ENCODE measurements around the gene SGTA. TPM values are rescaled to one million over a fixed set of nuclear protein-coding genes. Genes with fewer than 3 reads are reported as not detected.

The SGTA gene
- total RNA-seq, 1 donor from 2014 or later: 37.7 TPM

- peaks cover 9% of the 10 kb centered on the region for H3K36me3 Mint-ChIP-seq (ENCODE audit: low read depth)
- H3K9me3 Mint-ChIP-seq (ENCODE audit: low read depth): peaks cover 11% of the 10 kb centered on the region
- no peak overlapping the region for H3K27ac Mint-ChIP-seq (ENCODE audit: unreplicated experiment)
- H3K27me3 Mint-ChIP-seq (ENCODE audit: low read depth): no peaks in the 10 kb centered on the region
- TF ChIP-seq CTCF (IDR thresholded peaks at IDR 0.05): no peak
- peaks cover 25% of the 10 kb centered on the region for H3K4me1 Mint-ChIP-seq (ENCODE audit: low read depth)
- no peak for DNase-seq (ENCODE audit: low spot score)
- peak overlapping the region; percentile 60 for H3K4me3 Mint-ChIP-seq (ENCODE audit: unreplicated experiment)
Observed at GRCh38 chr19:2719232-2719735, 63.8 kb downstream of the SGTA start.

GRCh38 chr19:2717638-2718541, 65.2 kb downstream of the SGTA start:
- Mint-ChIP-seq H3K27ac (ENCODE audit: unreplicated experiment) (no peak overlapping the region), H3K9me3 (ENCODE audit: low read depth) (peaks cover 11% of the 10 kb centered on the region), H3K4me3 (ENCODE audit: unreplicated experiment) (no peak overlapping the region), H3K27me3 (ENCODE audit: low read depth) (no peaks in the 10 kb centered on the region), H3K4me1 (ENCODE audit: low read depth) (peaks cover 15% of the 10 kb centered on the region), H3K36me3 (ENCODE audit: low read depth) (peaks cover 9% of the 10 kb centered on the region)
- no peak for TF ChIP-seq CTCF (IDR thresholded peaks at IDR 0.05)
- no peak for DNase-seq (ENCODE audit: low spot score)

- Mint-ChIP-seq H3K4me3 (ENCODE audit: unreplicated experiment) (no peak overlapping the region), H3K27me3 (ENCODE audit: low read depth) (no peaks in the 10 kb centered on the region), H3K4me1 (ENCODE audit: low read depth) (peaks cover 10% of the 10 kb centered on the region), H3K36me3 (ENCODE audit: low read depth) (peaks cover 9% of the 10 kb centered on the region), H3K27ac (ENCODE audit: unreplicated experiment) (no peak overlapping the region), H3K9me3 (ENCODE audit: low read depth) (peaks cover 11% of the 10 kb centered on the region)
- no peak for TF ChIP-seq CTCF (IDR thresholded peaks at IDR 0.05)
- no peak for DNase-seq (ENCODE audit: low spot score)
Observed at GRCh38 chr19:2716722-2717637, 66.1 kb downstream of the SGTA start.

GRCh38 chr19:2716275-2716650, 66.8 kb downstream of the SGTA start:
- H3K36me3 Mint-ChIP-seq (ENCODE audit: low read depth): peaks cover 9% of the 10 kb centered on the region
- H3K4me3 Mint-ChIP-seq (ENCODE audit: unreplicated experiment): no peak overlapping the region

More at GRCh38 chr19:2716275-2716650, 66.8 kb downstream of the SGTA start:
- Mint-ChIP-seq H3K4me1 (ENCODE audit: low read depth) (peaks cover 6% of the 10 kb centered on the region), H3K9me3 (ENCODE audit: low read depth) (peaks cover 11% of the 10 kb centered on the region), H3K27me3 (ENCODE audit: low read depth) (no peaks in the 10 kb centered on the region), H3K27ac (ENCODE audit: unreplicated experiment) (no peak overlapping the region)
- no peak for DNase-seq (ENCODE audit: low spot score)
- no peak for TF ChIP-seq CTCF (IDR thresholded peaks at IDR 0.05)
